ENCODE measurements around the gene TFR2. TPM values are rescaled to one million over a fixed set of nuclear protein-coding genes. Genes with fewer than 3 reads are reported as not detected.

Gene TFR2
- total and polyA plus RNA-seq, 9 of the 15 experiments (the other 6 are each of a cell fraction or from before 2014, with no cell fraction given), result 3.8 to 123 (median 51.1) TPM

- TF ChIP-seq RREB1 (CRISPR knock-in tag; IDR thresholded peaks at IDR 0.05) (0 out of 2 replicates have a peak, but pooled peaks have one; percentile 22), SMARCA4 (IDR thresholded peaks at IDR 0.05) (no peak), SP1 (CRISPR knock-in tag; IDR thresholded peaks at IDR 0.05) (peak; percentile 96), CBFB (CRISPR knock-in tag; IDR thresholded peaks at IDR 0.05) (no peak), STAG1 (CRISPR knock-in tag; IDR thresholded peaks at IDR 0.05; ENCODE audit: borderline replicate concordance) (no peak), KDM5B (IDR thresholded peaks at IDR 0.05; ENCODE audit: insufficient replicate concordance, low read depth, low read length) (peak; percentile 15), ZFX (CRISPR knock-in tag; IDR thresholded peaks at IDR 0.05) (no peak), ZBTB7A (IDR thresholded peaks at IDR 0.05; ENCODE audit: borderline replicate concordance, control insufficient read depth, low read depth, low read length) (peak; percentile 98), ZBTB17 (CRISPR knock-in tag; IDR thresholded peaks at IDR 0.05) (0 out of 2 replicates have a peak, but pooled peaks have one; percentile 36)
- TF ChIP-seq, protein P1, sequence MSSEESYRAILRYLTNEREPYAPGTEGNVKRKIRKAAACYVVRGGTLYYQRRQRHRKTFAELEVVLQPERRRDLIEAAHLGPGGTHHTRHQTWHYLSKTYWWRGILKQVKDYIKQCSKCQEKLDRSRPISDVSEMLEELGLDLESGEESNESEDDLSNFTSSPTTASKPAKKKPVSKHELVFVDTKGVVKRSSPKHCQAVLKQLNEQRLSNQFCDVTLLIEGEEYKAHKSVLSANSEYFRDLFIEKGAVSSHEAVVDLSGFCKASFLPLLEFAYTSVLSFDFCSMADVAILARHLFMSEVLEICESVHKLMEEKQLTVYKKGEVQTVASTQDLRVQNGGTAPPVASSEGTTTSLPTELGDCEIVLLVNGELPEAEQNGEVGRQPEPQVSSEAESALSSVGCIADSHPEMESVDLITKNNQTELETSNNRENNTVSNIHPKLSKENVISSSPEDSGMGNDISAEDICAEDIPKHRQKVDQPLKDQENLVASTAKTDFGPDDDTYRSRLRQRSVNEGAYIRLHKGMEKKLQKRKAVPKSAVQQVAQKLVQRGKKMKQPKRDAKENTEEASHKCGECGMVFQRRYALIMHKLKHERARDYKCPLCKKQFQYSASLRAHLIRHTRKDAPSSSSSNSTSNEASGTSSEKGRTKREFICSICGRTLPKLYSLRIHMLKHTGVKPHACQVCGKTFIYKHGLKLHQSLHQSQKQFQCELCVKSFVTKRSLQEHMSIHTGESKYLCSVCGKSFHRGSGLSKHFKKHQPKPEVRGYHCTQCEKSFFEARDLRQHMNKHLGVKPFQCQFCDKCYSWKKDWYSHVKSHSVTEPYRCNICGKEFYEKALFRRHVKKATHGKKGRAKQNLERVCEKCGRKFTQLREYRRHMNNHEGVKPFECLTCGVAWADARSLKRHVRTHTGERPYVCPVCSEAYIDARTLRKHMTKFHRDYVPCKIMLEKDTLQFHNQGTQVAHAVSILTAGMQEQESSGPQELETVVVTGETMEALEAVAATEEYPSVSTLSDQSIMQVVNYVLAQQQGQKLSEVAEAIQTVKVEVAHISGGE (CRISPR knock-in tag; IDR thresholded peaks at IDR 0.05), result no peak
- TF ChIP-seq, protein P2, sequence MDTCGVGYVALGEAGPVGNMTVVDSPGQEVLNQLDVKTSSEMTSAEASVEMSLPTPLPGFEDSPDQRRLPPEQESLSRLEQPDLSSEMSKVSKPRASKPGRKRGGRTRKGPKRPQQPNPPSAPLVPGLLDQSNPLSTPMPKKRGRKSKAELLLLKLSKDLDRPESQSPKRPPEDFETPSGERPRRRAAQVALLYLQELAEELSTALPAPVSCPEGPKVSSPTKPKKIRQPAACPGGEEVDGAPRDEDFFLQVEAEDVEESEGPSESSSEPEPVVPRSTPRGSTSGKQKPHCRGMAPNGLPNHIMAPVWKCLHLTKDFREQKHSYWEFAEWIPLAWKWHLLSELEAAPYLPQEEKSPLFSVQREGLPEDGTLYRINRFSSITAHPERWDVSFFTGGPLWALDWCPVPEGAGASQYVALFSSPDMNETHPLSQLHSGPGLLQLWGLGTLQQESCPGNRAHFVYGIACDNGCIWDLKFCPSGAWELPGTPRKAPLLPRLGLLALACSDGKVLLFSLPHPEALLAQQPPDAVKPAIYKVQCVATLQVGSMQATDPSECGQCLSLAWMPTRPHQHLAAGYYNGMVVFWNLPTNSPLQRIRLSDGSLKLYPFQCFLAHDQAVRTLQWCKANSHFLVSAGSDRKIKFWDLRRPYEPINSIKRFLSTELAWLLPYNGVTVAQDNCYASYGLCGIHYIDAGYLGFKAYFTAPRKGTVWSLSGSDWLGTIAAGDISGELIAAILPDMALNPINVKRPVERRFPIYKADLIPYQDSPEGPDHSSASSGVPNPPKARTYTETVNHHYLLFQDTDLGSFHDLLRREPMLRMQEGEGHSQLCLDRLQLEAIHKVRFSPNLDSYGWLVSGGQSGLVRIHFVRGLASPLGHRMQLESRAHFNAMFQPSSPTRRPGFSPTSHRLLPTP (IDR thresholded peaks at IDR 0.05; ENCODE audit: borderline replicate concordance, extremely low read depth, insufficient read length), result no peak
These were observed 54.9 kb downstream of the TFR2 start, which contains the start of gene FBXO24 (continued) for GRCh38 chr7:100586266-100587025.

Measured in K562 (cell line).